COR-L47 (cell line): ENCODE measurements around the gene ALDH1L2.
"Not testable (repeated sequence)": the region's sequence is repeated elsewhere in the genome, so short reads cannot be mapped to it uniquely, and the experiment has no call there.

Experiments
- DNase-seq: peaks from one replicate; lab custom pipeline; 2025; lab: John Stamatoyannopoulos, UW

The ALDH1L2 gene

GRCh38 chr12:104977688-104978087 is 106.6 kb downstream of the ALDH1L2 start:
- not testable (repeated sequence) for DNase-seq

DNA sequence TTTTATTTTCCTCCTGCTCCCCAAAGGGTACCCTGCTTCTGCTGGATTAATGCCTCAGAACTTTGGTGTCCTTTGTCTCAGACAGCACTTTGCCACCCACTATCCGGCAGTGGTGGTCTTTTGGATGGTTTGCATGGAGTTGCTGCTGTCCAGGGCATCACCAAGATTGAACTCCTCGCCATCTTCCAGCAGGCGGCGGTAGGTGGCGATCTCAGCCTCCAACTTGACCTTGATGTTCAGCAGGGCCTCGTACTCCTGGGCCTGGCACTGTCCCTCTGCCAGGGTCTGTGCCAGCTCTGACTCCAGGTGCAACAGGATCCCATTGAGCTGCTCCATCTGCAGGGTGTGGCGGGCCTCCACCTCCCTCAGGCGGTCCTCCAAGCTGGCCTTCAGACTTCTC is 107.6 kb downstream of the ALDH1L2 start:
- DNase-seq: no peak

DNA sequence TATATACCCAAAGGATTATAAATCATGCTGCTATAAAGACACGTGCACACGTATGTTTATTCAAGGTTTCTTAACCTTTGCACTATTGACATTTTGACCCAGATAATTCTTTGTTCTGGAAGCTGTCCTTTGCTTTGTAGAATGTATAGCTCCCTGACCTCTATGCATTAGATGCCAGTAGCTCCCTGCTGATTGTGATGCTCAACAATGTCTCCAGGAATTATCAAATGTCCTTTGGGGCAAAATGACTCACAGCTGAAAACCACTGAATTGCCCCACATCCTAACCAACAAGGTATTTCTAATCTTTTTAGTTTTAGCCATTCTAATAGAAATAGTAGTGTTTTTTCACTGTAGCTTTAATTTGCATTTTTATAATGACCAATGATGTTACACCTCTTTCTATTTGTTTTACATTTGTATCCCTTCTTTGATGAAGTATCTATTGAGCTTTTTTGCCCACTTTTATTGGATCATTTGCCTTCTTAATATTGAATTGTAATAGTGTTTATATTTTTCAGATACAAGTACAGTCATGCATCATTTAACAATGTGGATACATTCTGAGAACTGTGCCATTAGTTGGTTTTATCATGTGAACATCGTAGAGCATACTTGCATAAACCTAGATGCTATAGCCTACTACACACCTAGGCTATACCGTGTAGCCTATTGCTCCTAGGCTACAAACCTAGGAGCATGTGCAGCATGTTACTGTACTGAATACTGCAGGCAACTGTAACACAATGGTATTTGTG is 108.5 kb downstream of the ALDH1L2 start:
- DNase-seq: no peak

GRCh38 chr12:104974626-104975290 is 109.5 kb downstream of the ALDH1L2 start:
- no peak for DNase-seq

DNA sequence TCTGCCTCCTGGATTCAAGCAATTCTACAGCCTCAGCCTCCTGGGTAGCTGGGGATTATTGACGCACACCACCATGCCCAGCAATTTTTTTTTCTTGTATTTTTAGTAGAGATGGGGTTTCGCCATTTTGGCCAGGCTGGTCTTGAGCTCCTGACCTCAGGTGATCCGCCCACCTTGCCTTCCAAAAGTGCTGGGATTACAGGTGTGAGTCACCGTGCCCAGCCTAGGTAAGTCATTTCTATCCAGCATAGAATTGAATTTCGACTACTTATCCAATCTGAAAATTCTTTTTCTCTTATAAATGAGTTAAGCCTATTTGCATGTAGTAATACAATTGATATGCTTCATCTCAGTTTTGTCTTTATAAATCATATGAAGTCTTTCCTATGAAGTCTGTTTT is 111.0 kb downstream of the ALDH1L2 start:
- DNase-seq: no peak

GRCh38 chr12:104971306-104971705 is 113.0 kb downstream of the ALDH1L2 start:
- DNase-seq: no peak
